Breast epithelium (tissue), 4 donors: Measurements from ENCODE around the gene MAD1L1. TPM values are rescaled to one million over a fixed set of nuclear protein-coding genes. Genes with fewer than 3 reads are reported as not detected.

Experiments used
- DNase-seq, 2 donors: peaks; one replicate each; pipeline ENCODE4 v3.0.0-alpha.2; 2019; ENCODE audit warnings: low spot score in 2 of 2
- H3K27ac ChIP-seq, 2 donors: fragments of 200-600 bp; sonication (generic) in 1 of 2; one replicate each; pipeline ENCODE4 v1.5.1; 2016 to 2019; ENCODE audit warnings: mild to moderate bottlenecking in 1 of 2
- H3K27me3 ChIP-seq, 2 donors: fragments of 200-600 bp; sonication (generic) in 1 of 2; one replicate each; pipeline versions ENCODE4 v1.5.1 to v1.6.0; 2017 to 2019; ENCODE audit warnings: control low read depth in 1 of 2, mild to moderate bottlenecking in 1 of 2
- H3K36me3 ChIP-seq: fragments of 200-600 bp; one replicate; pipeline ENCODE4 v1.5.1; 2019
- H3K4me1 ChIP-seq, 2 donors: fragments of 200-600 bp; sonication (generic); one replicate each; pipeline ENCODE4 v1.5.1; 2016 to 2019; ENCODE audit warnings: control low read depth in 1 of 2
- H3K4me3 ChIP-seq, 3 donors: fragments of 200-600 bp; sonication (generic); 1 replicate in 2 of 3; 2 replicates in 1 of 3; pipeline ENCODE4 v1.5.1; 2016 to 2019; ENCODE audit warnings: mild to moderate bottlenecking in 3 of 3, moderate library complexity in 2 of 3
- H3K9me3 ChIP-seq, 2 donors: fragments of 200-600 bp; sonication (generic) in 1 of 2; one replicate each; pipeline ENCODE4 v1.5.1; 2016 to 2019; ENCODE audit warnings: control low read depth in 1 of 2
- CTCF ChIP-seq, 3 donors: fragments of 450-650 bp; IDR thresholded peaks; one replicate each; pipeline ENCODE4 v1.5.1; 2016 to 2017; ENCODE audit warnings: antibody characterized with exemption in 3 of 3, mild to moderate bottlenecking in 3 of 3, moderate library complexity in 3 of 3
- POLR2A ChIP-seq: fragments of 450-650 bp; IDR thresholded peaks from one replicate; pipeline ENCODE4 v1.6.1; 2016; ENCODE audit warnings: antibody characterized with exemption, mild to moderate bottlenecking, moderate library complexity
- POLR2AphosphoS5 ChIP-seq, 3 donors: sonication (generic); formaldehyde crosslinking; IDR thresholded peaks; one replicate each; pipeline ENCODE4 v1.6.1; 2017; ENCODE audit warnings: antibody characterized with exemption in 3 of 3
- intact Hi-C: fragments of 100-400 bp; cut with DNase I; formaldehyde crosslinking; loops from one replicate; pipeline ENCODE4 v1.15.1; 2023; ENCODE audit warnings: low total_unique reads
- total RNA-seq, 3 donors: library from RNA; depleted of rRNA; stranded (reverse); fragments of >200 nt; gene quantifications; one replicate each; pipeline ENCODE4 v1.1.0, GENCODE V29; 2016

MAD1L1 gene
- total RNA-seq, 3 donors from 2014 or later: 27.7 to 33.9 (median 28.8) TPM

- intact Hi-C loops: no loop called here
- Histone ChIP-seq H3K4me1 (no peaks in the 10 kb centered on the region), H3K27ac (peak overlapping the region in 1 of 2 donors; percentile 71), H3K4me3 (no peak overlapping the region), H3K36me3 (no peaks in the 10 kb centered on the region), H3K9me3 (no peaks in the 10 kb centered on the region), H3K27me3 (no peaks in the 10 kb centered on the region)
- no peak for TF ChIP-seq POLR2A
- no peak for TF ChIP-seq CTCF (IDR thresholded peaks at IDR 0.05)
- DNase-seq: peak in 1 of 2 donors; percentile 42
Observed at GRCh38 chr7:2266911-2267310, 34.2 kb upstream of the MAD1L1 start.

GRCh38 chr7:2264158-2264557, 31.4 kb upstream of the MAD1L1 start:
- intact Hi-C loops: loop anchor here (5.0 kb wide), 1 partner anchor 612 kb away; no protein-coding TSS in a partner anchor
- no peaks in the 10 kb centered on the region for H3K9me3 ChIP-seq
- no peak for TF ChIP-seq CTCF (IDR thresholded peaks at IDR 0.05)
- TF ChIP-seq POLR2AphosphoS5 (IDR thresholded peaks at IDR 0.05): no peak
- no peak for TF ChIP-seq POLR2A

GRCh38 chr7:2263176-2263575, 30.4 kb upstream of the MAD1L1 start:
- intact Hi-C loops: loop anchor here (5.0 kb wide), 1 partner anchor 611 kb away; no protein-coding TSS in a partner anchor
- no peak overlapping the region for H3K27ac ChIP-seq
- no peak overlapping the region for H3K4me3 ChIP-seq
- no peaks in the 10 kb centered on the region for H3K9me3 ChIP-seq
- H3K27me3 ChIP-seq: no peaks in the 10 kb centered on the region
- no peaks in the 10 kb centered on the region for H3K4me1 ChIP-seq
- no peaks in the 10 kb centered on the region for H3K36me3 ChIP-seq
- no peak for DNase-seq
- TF ChIP-seq POLR2AphosphoS5 (IDR thresholded peaks at IDR 0.05): no peak
- TF ChIP-seq CTCF (IDR thresholded peaks at IDR 0.05): no peak
- no peak for TF ChIP-seq POLR2A

More at GRCh38 chr7:2264158-2264557, 31.4 kb upstream of the MAD1L1 start:
- Histone ChIP-seq H3K27me3 (no peaks in the 10 kb centered on the region), H3K4me3 (no peak overlapping the region), H3K36me3 (no peaks in the 10 kb centered on the region), H3K4me1 (no peaks in the 10 kb centered on the region), H3K27ac (no peak overlapping the region)
- no peak for DNase-seq

GRCh38 chr7:2261611-2262010, 28.9 kb upstream of the MAD1L1 start:
- Histone ChIP-seq H3K9me3 (no peaks in the 10 kb centered on the region), H3K36me3 (no peaks in the 10 kb centered on the region), H3K27me3 (no peaks in the 10 kb centered on the region), H3K4me3 (no peak overlapping the region), H3K27ac (peak overlapping the region in 1 of 2 donors; percentile 14), H3K4me1 (no peaks in the 10 kb centered on the region)
- no peak for TF ChIP-seq POLR2AphosphoS5 (IDR thresholded peaks at IDR 0.05)
- TF ChIP-seq POLR2A: no peak
- no peak for TF ChIP-seq CTCF (IDR thresholded peaks at IDR 0.05)
- no peak for DNase-seq
- intact Hi-C loops: loop anchor here (5.0 kb wide), 1 partner anchor 609 kb away; no protein-coding TSS in a partner anchor

- Histone ChIP-seq H3K4me3 (no peak overlapping the region), H3K9me3 (no peaks in the 10 kb centered on the region), H3K36me3 (no peaks in the 10 kb centered on the region), H3K27me3 (no peaks in the 10 kb centered on the region), H3K27ac (peak overlapping the region in 1 of 2 donors; percentile 11), H3K4me1 (no peaks in the 10 kb centered on the region)
- DNase-seq: peak; percentile 76 to 93
- intact Hi-C loops: loop anchor here (5.0 kb wide), 1 partner anchor 609 kb away; no protein-coding TSS in a partner anchor
- no peak for TF ChIP-seq POLR2A
- TF ChIP-seq CTCF (IDR thresholded peaks at IDR 0.05): no peak
- TF ChIP-seq POLR2AphosphoS5 (IDR thresholded peaks at IDR 0.05): no peak
Observed at GRCh38 chr7:2260820-2261219, 28.1 kb upstream of the MAD1L1 start.
